ENCODE measurements around the gene VASH2. TPM values are rescaled to one million over a fixed set of nuclear protein-coding genes. Genes with fewer than 3 reads are reported as not detected.
A peak's percentile ranks its signal among the peaks of the same experiment; 100 is the strongest.
"Not testable (repeated sequence)": the region's sequence is repeated elsewhere in the genome, so short reads cannot be mapped to it uniquely, and the experiment has no call there.

The VASH2 gene
- total RNA-seq, 2 experiments from 2014 or later: 0.34 to 0.53 TPM

GRCh38 chr1:212984522-212985291 is 34.4 kb downstream of the VASH2 start:
- intact Hi-C loops (cut with DNase I, micrococcal nuclease): no loop called here
- no peak overlapping the region for H3K4me3 Mint-ChIP-seq
- H3K27ac Mint-ChIP-seq: no peak overlapping the region
- no peak for ATAC-seq
- POLR2A ChIA-PET: interaction anchor here (0.6 kb wide), 1 partner anchor 238 kb away, joined by 4 read pairs; no protein-coding TSS in a partner anchor
- no peaks in the 10 kb centered on the region for H3K27me3 Mint-ChIP-seq
- no peak for DNase-seq
- peaks cover 10% of the 10 kb centered on the region for H3K4me1 Mint-ChIP-seq
- H3K36me3 Mint-ChIP-seq (ENCODE audit: low read depth): peaks cover under 1% of the 10 kb centered on the region
- H3K9me3 Mint-ChIP-seq (ENCODE audit: low read depth): no peaks in the 10 kb centered on the region
- CTCF ChIA-PET: interaction anchor here (0.6 to 3.3 kb wide), 7 partner anchors 10 to 1661 kb away, joined by 3 to 16 read pairs (median 4); no protein-coding TSS in a partner anchor

- Mint-ChIP-seq H3K4me3 (no peak overlapping the region), H3K27ac (no peak overlapping the region), H3K4me1 (peaks cover 10% of the 10 kb centered on the region), H3K27me3 (no peaks in the 10 kb centered on the region), H3K9me3 (ENCODE audit: low read depth) (no peaks in the 10 kb centered on the region), H3K36me3 (ENCODE audit: low read depth) (peaks cover 3% of the 10 kb centered on the region)
- DNase-seq (no peak), ATAC-seq (no peak)
- intact Hi-C loops (cut with DNase I, micrococcal nuclease): no loop called here
- POLR2A ChIA-PET: interaction anchor here (0.6 kb wide), 1 partner anchor 113 kb away, joined by 4 read pairs; no protein-coding TSS in a partner anchor
- CTCF ChIA-PET: interaction anchor here (3.3 kb wide), 1 partner anchor 9 kb away, joined by 16 read pairs; no protein-coding TSS in a partner anchor
Observed at GRCh38 chr1:212986551-212986950, 36.2 kb downstream of the VASH2 start.

DNA sequence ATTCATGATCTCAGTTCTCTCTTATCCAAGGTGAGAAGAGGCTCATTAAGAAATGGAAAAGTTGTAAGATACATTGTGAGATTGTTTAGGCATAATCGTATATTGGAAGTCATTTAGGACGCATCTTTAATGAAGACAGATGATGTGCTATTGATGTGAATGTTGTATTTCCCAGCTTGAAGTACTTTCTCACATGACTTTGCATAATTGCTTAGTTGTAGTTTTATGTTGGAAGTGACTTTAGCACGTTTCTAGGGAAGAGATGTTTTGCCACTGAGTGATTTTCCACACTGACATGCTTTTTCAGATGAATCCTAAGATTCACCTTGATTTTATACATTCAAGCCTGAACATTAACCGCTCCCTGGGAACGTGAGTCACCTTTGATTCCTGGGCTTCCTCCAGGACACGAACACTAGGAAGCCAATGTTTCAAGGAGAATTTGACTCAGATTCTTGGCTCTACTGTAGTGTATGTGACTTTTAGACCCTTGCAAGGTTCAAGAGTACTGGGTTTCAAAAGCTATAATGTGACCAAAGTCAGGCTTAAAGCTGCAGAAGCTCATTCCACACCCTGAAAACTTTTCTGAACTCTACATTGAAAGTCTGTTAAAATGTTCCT is 37.5 kb downstream of the VASH2 start:
- POLR2A ChIA-PET: interaction anchor here (0.6 kb wide), 1 partner anchor 323 kb away, joined by 3 read pairs; no protein-coding TSS in a partner anchor
- Mint-ChIP-seq H3K27me3 (no peaks in the 10 kb centered on the region), H3K36me3 (ENCODE audit: low read depth) (peaks cover 7% of the 10 kb centered on the region), H3K27ac (no peak overlapping the region), H3K4me1 (peaks cover 8% of the 10 kb centered on the region), H3K9me3 (ENCODE audit: low read depth) (no peaks in the 10 kb centered on the region), H3K4me3 (no peak overlapping the region)
- ATAC-seq (no peak), DNase-seq (no peak)
- CTCF ChIA-PET: interaction anchor here (0.9 to 1.8 kb wide), 2 partner anchors 10 to 173 kb away, joined by 3 to 5 read pairs; no protein-coding TSS in a partner anchor
- intact Hi-C loops (cut with DNase I, micrococcal nuclease): no loop called here

DNA sequence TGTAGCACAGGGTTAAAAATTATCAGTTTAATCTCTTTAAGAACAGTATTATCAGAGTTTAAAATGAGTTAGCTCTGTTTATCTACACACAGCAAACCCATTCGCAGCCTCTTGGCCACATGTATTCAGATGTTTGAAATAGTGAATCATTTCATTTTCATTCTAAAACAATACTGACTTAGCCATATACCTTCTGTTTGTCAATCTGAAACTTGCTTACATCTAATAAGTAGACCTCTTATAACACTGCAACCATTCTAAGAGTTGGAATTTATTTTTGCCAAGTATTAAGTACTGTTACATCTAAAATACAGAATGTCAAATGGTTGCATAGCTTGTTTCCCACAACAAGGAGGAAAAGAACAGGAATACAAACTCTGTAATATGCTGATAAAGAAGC is 39.9 kb downstream of the VASH2 start:
- intact Hi-C loops (cut with DNase I, micrococcal nuclease): loop anchor here in 1 of 2 experiments (10.0 kb wide), 2 partner anchors 295 to 535 kb away; partner anchors contain the start of gene BATF3
- Mint-ChIP-seq H3K27ac (no peak overlapping the region), H3K9me3 (ENCODE audit: low read depth) (no peaks in the 10 kb centered on the region), H3K4me1 (peaks cover 8% of the 10 kb centered on the region), H3K36me3 (ENCODE audit: low read depth) (peaks cover 14% of the 10 kb centered on the region), H3K27me3 (no peaks in the 10 kb centered on the region), H3K4me3 (no peak overlapping the region)
- ATAC-seq (no peak), DNase-seq (no peak)
- CTCF ChIA-PET: interaction anchor here (0.6 to 2.2 kb wide), 5 partner anchors 22 to 549 kb away, joined by 3 to 7 read pairs (median 3); no protein-coding TSS in a partner anchor
- POLR2A ChIA-PET: interaction anchor here (0.6 to 1.1 kb wide), 2 partner anchors 13 to 392 kb away, joined by 3 to 4 read pairs; no protein-coding TSS in a partner anchor

DNA sequence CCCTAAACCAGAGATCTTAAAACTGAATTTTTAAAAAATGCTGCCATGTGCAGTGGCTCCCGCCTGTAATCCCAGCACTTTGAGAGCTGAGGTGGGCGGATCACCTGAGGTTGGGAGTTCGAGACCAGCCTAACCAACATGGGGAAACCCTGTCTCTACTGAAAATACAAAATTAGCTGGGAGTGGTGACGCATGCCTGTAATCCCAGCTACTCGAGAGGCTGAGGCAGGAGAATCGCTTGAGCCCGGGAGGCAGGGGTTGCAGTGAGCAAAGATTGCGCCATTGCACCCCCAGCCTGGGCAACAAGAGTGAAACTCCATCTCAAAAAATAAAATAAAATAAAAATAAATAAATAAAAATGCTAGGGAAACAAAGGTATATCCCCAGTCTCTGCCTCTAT is 43.6 kb downstream of the VASH2 start:
- POLR2A ChIA-PET; H3K4me3 Mint-ChIP-seq; H3K27me3 Mint-ChIP-seq; DNase-seq; ATAC-seq; H3K9me3 Mint-ChIP-seq (ENCODE audit: low read depth); H3K27ac Mint-ChIP-seq: not testable (repeated sequence)
- Mint-ChIP-seq H3K36me3 (ENCODE audit: low read depth) (peaks cover 22% of the 10 kb centered on the region), H3K4me1 (peaks cover 12% of the 10 kb centered on the region)
- intact Hi-C loops (cut with DNase I, micrococcal nuclease): loop anchor here (2.0 to 10.0 kb wide), 5 partner anchors 73 to 539 kb away; partner anchors contain the start of gene BATF3 (in 2 of the 2)
- CTCF ChIA-PET: interaction anchor here (0.6 to 4.9 kb wide), 21 partner anchors 8 to 537 kb away, joined by 3 to 42 read pairs (median 5); partner anchors contain the start of genes NSL1 and TATDN3

GRCh38 chr1:212994926-212995325 is 44.6 kb downstream of the VASH2 start:
- ChIA-PET POLR2A (no interaction called here), CTCF (interaction anchor here (0.6 to 4.9 kb wide), 44 partner anchors 9 to 1074 kb away, joined by 3 to 42 read pairs (median 4); partner anchors contain the start of genes NSL1 and TATDN3)
- H3K4me1 Mint-ChIP-seq: peaks cover 10% of the 10 kb centered on the region
- peaks cover 24% of the 10 kb centered on the region for H3K36me3 Mint-ChIP-seq (ENCODE audit: low read depth)
- H3K27me3 Mint-ChIP-seq: no peaks in the 10 kb centered on the region
- no peaks in the 10 kb centered on the region for H3K9me3 Mint-ChIP-seq (ENCODE audit: low read depth)
- no peak overlapping the region for H3K4me3 Mint-ChIP-seq
- intact Hi-C loops (cut with DNase I, micrococcal nuclease): loop anchor here (1.0 to 10.0 kb wide), 10 partner anchors 74 to 540 kb away; partner anchors contain the start of genes BATF3 (in 2 of the 2), NSL1 (in 2 of the 2) and TATDN3 (in 2 of the 2)
- no peak for ATAC-seq
- DNase-seq: no peak
- no peak overlapping the region for H3K27ac Mint-ChIP-seq

DNA sequence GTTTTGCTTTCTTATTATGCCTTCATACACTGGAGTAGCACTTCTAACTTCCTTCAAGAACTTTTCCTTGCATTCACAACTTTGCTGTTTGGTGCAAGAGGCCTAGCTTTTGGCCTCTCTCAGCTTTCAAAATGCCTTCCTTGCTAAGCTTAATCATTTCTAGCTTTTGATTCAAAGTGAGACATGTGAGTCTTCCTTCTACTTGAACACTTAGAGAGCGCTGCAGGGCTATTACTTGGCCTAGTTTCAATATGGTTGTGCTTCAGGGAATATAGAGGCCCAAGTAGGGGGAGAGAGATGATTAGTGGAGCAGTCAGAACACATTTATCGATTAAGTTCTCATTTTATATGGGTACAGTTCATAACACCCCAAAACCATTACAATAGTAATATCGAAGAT is 52.9 kb downstream of the VASH2 start:
- Mint-ChIP-seq H3K4me1 (peaks cover 12% of the 10 kb centered on the region), H3K27ac (peak overlapping the region; percentile 74), H3K27me3 (no peaks in the 10 kb centered on the region), H3K36me3 (ENCODE audit: low read depth) (peaks cover 45% of the 10 kb centered on the region), H3K4me3 (no peak overlapping the region), H3K9me3 (ENCODE audit: low read depth) (no peaks in the 10 kb centered on the region)
- intact Hi-C loops (cut with DNase I, micrococcal nuclease): loop anchor here in 1 of 2 experiments (1.0 to 5.0 kb wide), 2 partner anchors 12 to 146 kb away; partner anchors contain the start of genes ANGEL2 and FLVCR1
- DNase-seq (peak; percentile 47), ATAC-seq (peak; percentile 98)
- ChIA-PET POLR2A (interaction anchor here (0.6 to 1.0 kb wide), 3 partner anchors 14 to 976 kb away, joined by 3 to 5 read pairs (median 3); no protein-coding TSS in a partner anchor), CTCF (interaction anchor here (0.6 to 4.7 kb wide), 4 partner anchors 9 to 28 kb away, joined by 3 to 24 read pairs (median 6); no protein-coding TSS in a partner anchor)

- intact Hi-C loops (cut with DNase I, micrococcal nuclease): no loop called here
- no peak overlapping the region for H3K27ac Mint-ChIP-seq
Observed at GRCh38 chr1:213008564-213008963, 58.2 kb downstream of the VASH2 start.

GRCh38 chr1:213014642-213015041 is 64.3 kb downstream of the VASH2 start:
- no peak for ATAC-seq
- Mint-ChIP-seq H3K27ac (peak overlapping the region; percentile 100), H3K4me3 (peak overlapping the region; percentile 100), H3K36me3 (ENCODE audit: low read depth) (peaks cover 21% of the 10 kb centered on the region), H3K9me3 (ENCODE audit: low read depth) (no peaks in the 10 kb centered on the region), H3K27me3 (no peaks in the 10 kb centered on the region), H3K4me1 (peaks cover 30% of the 10 kb centered on the region)
- intact Hi-C loops (cut with DNase I, micrococcal nuclease): loop anchor here (1.0 to 5.0 kb wide), 11 partner anchors 11 to 1435 kb away; partner anchors contain the start of genes NSL1 (in 2 of the 2), RPS6KC1 (in 2 of the 2), TATDN3 (in 2 of the 2) and ATF3 (in 1 of the 2)
- no peak for DNase-seq
- CTCF ChIA-PET: interaction anchor here (1.1 to 4.9 kb wide), 3 partner anchors 8 to 19 kb away, joined by 4 to 25 read pairs (median 8); no protein-coding TSS in a partner anchor
- POLR2A ChIA-PET: no interaction called here

More at GRCh38 chr1:213008564-213008963, 58.2 kb downstream of the VASH2 start:
- no peaks in the 10 kb centered on the region for H3K9me3 Mint-ChIP-seq (ENCODE audit: low read depth)
- ATAC-seq (peak; percentile 47), DNase-seq (no peak)
- H3K36me3 Mint-ChIP-seq (ENCODE audit: low read depth): peaks cover 48% of the 10 kb centered on the region
- no peaks in the 10 kb centered on the region for H3K27me3 Mint-ChIP-seq
- peaks cover 33% of the 10 kb centered on the region for H3K4me1 Mint-ChIP-seq
- no peak overlapping the region for H3K4me3 Mint-ChIP-seq
- ChIA-PET POLR2A (no interaction called here), CTCF (no interaction called here)

DNA sequence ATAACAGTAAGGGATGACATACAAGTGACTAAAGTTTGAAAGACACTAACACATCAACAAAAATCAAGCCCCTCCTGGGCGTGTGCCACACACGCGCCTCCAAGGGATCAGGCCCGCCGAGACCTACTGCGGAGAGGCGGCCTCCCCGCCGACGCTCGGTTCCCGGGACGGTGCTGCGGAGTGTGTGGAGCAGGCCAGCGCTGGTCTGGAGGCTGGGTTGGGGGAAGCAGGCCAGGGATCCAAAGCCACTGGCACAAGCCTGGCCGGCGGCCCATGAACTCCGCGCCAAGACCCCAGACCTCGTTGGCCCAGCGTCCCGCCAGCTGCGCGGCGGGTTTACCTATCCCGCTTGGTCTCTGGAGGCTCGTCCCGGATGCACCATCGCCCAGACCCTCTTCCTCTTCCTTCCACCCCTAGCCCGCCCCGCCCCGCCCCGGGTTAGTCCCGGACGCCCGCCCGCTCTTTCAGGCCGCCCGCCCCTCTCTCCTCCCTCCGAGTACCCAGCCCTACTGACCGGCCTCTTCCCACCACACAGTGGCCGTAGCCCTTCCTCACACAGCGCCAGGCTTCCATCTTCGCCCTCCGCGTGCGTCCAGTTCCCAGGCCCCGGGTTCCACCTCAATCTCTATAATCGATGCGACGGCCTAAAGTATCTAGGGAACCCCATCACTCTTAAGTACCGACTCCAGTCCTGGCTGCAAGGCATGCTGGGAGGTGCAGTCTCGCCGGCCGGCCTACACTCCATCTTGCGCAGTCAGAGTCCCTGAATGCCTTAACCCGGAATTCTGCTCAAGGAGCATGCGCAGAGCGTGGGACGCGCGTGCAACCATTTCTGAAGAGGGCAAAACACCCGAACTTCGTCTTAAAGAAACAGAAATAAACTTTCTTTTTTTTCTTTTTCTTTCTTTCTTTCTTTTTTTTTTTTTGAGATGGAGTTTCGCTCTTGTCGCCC is 65.0 kb downstream of the VASH2 start, which contains the start of gene ANGEL2:
Gene ANGEL2, minus strand, starts transcription at position 769 of the 952 bp plus-strand sequence. Its CDS starts 196 bp downstream, at position 573.
- Mint-ChIP-seq H3K27me3 (no peaks in the 10 kb centered on the region), H3K27ac (peak within 1 kb of the TSS; percentile 100), H3K4me3 (peak within 1 kb of the TSS; percentile 100), H3K4me1 (peaks cover 30% of the 10 kb centered on the region), H3K9me3 (ENCODE audit: low read depth) (no peaks in the 10 kb centered on the region), H3K36me3 (ENCODE audit: low read depth) (peaks cover 21% of the 10 kb centered on the region)
- POLR2A ChIA-PET: interaction anchor here (0.7 kb wide), 2 partner anchors 230 to 588 kb away, joined by 3 to 5 read pairs; no protein-coding TSS in a partner anchor
- peak; percentile 99 for ATAC-seq
- DNase-seq: peak; percentile 97
- intact Hi-C loops (cut with DNase I, micrococcal nuclease): loop anchor here (1.0 to 2.0 kb wide), 10 partner anchors 12 to 1436 kb away; partner anchors contain the start of genes NSL1 (in 2 of the 2), RPS6KC1 (in 2 of the 2), TATDN3 (in 2 of the 2) and ATF3 (in 1 of the 2)
- CTCF ChIA-PET: interaction anchor here (1.1 to 4.9 kb wide), 3 partner anchors 9 to 20 kb away, joined by 4 to 25 read pairs (median 8); no protein-coding TSS in a partner anchor
